HG03095 (cell line): ENCODE measurements around the gene TCF15.

Experiments used
- ATAC-seq: cut with Tn5 transposase; IDR thresholded peaks from one replicate; pipeline ENCODE4 v1.9.1; 2021; ENCODE audit warnings: moderate library complexity; ENCODE audit not compliant: unreplicated experiment

The TCF15 gene

DNA sequence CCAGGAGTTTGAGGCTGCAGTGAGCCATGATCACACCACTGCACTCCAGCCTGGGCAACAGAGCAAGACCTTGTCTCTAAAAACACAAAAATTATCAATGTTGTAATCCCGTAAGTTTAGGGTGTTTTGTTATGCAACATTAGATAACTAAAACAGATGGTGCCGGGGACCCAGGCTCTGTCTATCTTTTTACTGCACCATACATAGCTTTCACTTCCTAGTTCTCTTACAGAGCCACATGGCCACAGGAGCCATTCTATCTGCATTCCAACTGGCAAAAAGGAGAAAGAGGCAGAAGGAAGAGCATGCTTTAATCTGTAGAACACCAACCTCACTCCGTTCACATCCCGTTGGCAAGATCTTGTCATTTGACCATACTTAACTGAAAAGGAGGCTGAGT is 5.4 kb upstream of the TCF15 start:
- ATAC-seq = no peak

GRCh38 chr20:611843-612185 is 1.7 kb upstream of the TCF15 start:
- ATAC-seq = no peak

DNA sequence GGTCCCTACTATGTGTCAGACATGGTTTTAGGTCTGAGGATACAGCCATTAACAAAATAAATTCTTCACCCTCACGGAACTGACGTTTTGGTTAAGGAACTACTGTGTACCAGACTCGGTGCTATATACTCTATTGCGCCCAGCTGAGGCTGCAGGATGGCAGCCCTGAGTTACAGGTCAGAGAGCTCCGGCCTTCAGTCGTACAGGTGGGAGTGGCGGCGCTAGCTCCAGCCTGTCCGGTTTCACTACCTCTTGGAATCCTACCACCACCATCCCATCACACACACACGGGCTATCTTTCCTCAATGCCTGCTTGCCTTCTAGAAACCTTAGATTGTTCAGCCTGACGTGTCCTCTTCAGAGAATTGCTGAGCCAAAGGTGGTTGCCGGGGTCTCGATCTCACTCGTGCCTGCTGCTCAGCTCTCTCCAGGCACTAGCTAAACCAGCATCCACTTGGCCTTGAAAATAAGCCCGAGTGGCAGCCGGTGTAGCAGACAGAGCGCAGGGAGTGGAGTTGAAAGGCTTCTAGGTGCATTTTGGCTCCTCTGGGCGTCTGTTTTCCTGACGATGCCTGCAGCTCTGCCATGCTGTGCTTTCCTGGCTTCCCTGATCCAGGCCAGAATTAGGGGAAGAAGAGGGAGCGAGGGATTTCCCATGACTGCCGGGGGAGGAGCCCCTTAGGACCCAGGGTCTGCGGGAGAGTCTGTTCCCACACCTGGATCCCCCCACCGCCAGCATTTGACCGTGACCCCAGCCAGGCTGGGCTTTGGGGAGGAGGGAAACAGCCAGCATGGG is 1.1 kb upstream of the TCF15 start:
- no peak for ATAC-seq

DNA sequence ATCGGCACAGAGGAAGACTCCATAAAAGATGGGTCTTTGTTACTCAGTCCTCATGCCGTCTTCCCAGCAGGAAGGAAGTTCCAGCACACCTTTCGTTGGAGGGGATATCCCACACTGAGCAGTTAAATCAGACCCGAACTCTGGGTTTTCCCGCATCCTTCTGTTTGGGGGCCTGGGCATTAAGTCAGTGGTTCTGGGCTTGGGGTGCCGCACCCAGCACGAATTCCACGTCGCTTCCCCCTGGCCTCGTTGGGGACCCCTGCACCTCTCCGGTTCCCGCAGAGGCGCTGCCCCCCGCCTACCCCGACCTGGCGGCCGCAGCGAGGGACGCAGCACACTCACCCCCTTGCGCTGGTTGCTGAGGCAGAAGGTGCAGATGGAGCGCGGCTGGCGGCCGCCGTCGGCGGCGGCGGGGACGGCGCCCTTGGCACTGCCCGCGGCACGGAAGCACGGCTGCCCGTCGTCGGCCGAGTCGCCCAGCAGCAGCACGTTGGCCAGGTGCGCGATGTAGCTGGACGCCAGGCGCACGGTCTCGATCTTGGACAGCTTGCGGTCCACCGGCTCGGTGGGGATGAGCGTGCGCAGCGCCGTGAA is 641 bp downstream of the TCF15 start:
- ATAC-seq = no peak

- ATAC-seq = no peak
These were observed 1.1 kb downstream of the TCF15 start for GRCh38 chr20:608970-609369.

GRCh38 chr20:607476-607875 is 2.6 kb downstream of the TCF15 start:
- no peak for ATAC-seq

- no peak for ATAC-seq
These were observed 4.9 kb downstream of the TCF15 start for GRCh38 chr20:605237-605636.

DNA sequence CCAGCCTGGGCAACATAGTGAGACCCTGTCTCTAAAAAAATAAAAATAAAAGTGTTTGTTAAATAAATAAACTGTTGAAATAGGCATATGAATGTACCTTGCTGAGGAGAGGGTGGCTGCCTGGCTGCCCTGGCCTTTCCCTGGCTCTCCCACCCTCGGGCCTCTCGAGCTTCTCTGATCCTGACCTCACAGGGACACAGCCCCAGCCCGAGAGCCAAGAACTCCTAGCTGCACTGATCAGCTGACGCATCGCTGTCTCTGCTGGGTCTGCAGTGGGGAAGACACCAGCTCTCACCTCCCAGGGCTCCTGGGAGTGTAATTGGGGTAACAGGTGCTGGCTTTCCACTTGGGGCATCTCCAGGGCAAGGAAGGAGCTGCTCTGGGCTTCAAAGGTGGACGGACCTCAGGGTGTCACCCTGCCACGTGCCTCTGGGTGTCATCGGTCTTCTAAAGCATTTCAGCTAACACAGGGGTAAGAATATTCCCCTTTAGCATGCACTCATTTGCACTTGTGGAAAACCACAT is 6.9 kb downstream of the TCF15 start:
- no peak for ATAC-seq

- ATAC-seq = no peak
These were observed 7.8 kb downstream of the TCF15 start for GRCh38 chr20:602111-602970.

DNA sequence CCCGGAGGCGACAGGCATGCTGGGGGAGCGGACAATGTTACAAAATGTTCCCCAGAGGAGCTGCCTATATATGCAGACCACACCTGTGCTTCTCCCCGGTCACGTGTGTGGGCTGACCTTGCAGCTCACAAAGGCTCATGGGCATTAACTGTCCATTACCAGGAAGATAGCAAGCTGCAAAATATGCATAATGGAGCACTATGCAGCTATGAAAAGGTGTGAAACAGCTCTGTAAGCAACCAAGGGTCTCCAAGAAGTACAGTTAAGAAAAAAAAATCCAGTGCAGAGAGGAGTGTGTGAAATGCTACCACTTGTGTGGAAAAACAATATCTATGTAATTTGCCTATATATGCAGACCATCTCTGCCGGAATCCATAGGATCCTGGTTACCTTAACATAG is 9.4 kb downstream of the TCF15 start:
- ATAC-seq = no peak

- no peak for ATAC-seq
These were observed 10.0 kb downstream of the TCF15 start for GRCh38 chr20:600141-600540.

- no peak for ATAC-seq
These were observed 11.8 kb downstream of the TCF15 start for GRCh38 chr20:598133-598850.

DNA sequence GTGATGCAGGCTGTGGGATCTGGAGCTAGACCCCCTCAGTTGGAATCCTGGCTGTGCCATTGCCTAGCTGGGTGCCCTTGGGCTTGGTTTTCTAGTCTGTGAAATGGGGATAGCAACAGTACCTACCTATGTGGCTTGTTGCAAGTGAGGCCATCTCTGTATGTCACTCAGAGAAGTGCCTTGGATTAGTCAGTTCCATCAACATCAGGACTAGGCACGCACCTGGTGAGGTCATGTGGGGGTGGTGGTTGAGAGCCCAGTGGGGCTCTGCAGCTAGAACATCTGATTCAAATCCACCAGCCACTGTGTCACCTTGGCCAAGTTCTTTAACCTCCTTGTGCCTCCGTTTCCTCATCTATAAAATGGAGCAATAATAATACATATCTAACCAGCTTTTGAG is 12.5 kb downstream of the TCF15 start:
- no peak for ATAC-seq

DNA sequence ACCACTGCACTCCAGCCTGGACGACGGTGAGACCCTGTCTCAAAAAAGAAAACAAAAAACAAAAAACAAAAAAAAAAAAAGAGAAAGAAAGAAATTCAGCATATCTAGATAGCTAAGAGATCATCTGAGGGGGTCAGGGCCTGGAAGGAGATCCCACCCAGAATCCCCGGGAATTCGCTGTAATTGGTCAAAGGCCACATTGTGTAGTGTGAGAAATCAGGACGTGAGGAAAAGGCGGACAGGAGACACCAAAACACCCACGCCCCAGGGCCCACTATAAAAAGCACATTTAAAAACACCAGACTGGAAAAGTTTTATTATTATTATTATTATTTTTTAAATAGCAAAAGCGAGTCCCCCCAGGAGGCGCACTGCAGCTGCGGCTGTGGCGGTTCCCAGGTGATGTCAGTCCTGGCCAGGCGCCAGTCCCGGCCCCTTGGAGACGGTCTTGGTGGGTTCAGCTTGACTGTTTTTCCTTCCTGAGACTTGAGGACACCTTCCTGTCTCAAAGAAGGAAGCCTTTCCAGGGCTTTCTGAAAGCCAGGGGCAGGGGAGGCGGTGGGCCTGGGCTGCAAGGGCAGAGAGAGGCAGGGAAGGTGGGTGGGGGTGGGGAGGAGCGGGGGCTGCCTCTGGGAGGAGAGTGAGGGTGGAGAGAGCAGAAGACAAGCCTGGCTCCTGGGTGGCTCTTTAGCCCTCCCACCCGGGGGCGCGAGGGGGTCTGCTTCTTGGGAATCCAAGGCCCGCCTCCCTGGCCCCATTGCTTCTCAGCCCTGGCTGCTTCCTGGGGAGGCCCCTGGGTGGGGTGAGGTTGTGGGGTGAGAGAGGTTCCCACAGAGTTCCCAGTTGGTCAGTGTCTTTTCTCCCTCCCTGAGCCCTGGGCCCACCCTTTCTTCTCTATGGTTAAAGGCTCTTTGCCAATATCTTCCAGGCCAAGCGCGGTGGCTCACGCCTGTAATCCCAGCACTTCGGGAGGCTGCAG is 14.5 kb downstream of the TCF15 start:
- no peak for ATAC-seq

GRCh38 chr20:592506-592905 is 17.6 kb downstream of the TCF15 start:
- no peak for ATAC-seq

DNA sequence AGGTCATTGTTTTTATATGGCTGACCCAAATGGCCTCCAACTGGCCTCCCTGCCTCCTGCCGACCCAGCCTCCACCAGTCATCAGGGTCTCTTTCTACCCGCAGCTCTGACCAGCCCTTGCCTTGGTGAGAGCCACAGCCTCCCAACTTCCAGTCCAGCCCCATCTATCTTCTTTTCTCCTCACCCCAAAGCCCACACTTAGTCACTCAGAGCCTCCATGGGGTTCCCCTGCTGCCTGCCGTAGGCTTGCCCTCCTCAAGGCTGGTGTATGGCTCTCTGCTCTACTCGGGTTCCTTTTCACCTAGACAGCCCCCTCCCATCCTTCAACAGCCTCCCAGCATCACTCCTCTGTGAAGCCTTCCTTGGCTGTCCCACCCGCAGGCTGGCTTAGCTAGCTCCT is 18.2 kb downstream of the TCF15 start:
- ATAC-seq = no peak

- peak; percentile 79 for ATAC-seq
These were observed 21.0 kb downstream of the TCF15 start for GRCh38 chr20:588932-589672.

GRCh38 chr20:588476-588875 is 21.6 kb downstream of the TCF15 start:
- no peak for ATAC-seq

- ATAC-seq = no peak
These were observed 25.2 kb downstream of the TCF15 start for GRCh38 chr20:584971-585301.
